HUES48 (cell line): ENCODE results near the gene SLC2A9.

Source experiments
- H3K27ac ChIP-seq: one replicate; pipeline ENCODE4 v1.7.0; 2013; ENCODE audit warnings: low read depth, low read length, inconsistent platforms
- H3K27me3 ChIP-seq: 2 replicates; pipeline ENCODE4 v1.6.1; 2013; ENCODE audit warnings: mild to moderate bottlenecking, low read length; ENCODE audit not compliant: control insufficient read depth, insufficient read depth
- H3K36me3 ChIP-seq: 2 replicates; pipeline ENCODE4 v1.6.1; 2013; ENCODE audit warnings: low read length; ENCODE audit not compliant: control insufficient read depth, insufficient read depth
- H3K4me1 ChIP-seq: 2 replicates; pipeline ENCODE4 v1.6.1; 2013; ENCODE audit warnings: mild to moderate bottlenecking, low read length; ENCODE audit not compliant: control insufficient read depth, insufficient read depth
- H3K4me3 ChIP-seq: 2 replicates; pipeline ENCODE4 v1.5.1; 2013; ENCODE audit warnings: mild to moderate bottlenecking, low read depth, low read length
- H3K9ac ChIP-seq: 2 replicates; pipeline ENCODE4 v1.6.1; 2013; ENCODE audit warnings: mild to moderate bottlenecking, low read depth, low read length, moderate library complexity
- H3K9me3 ChIP-seq: 2 replicates; pipeline ENCODE4 v1.6.1; 2013; ENCODE audit warnings: low read length; ENCODE audit not compliant: control insufficient read depth, insufficient read depth

The SLC2A9 gene

GRCh38 chr4:10041036-10041435 lies 19.7 kb upstream of the SLC2A9 start:
- Histone ChIP-seq H3K36me3 (no peaks in the 10 kb centered on the region), H3K4me3 (no peak overlapping the region), H3K27ac (no peak overlapping the region), H3K9ac (no peak overlapping the region), H3K27me3 (no peaks in the 10 kb centered on the region), H3K4me1 (no peaks in the 10 kb centered on the region), H3K9me3 (0 out of 2 replicates have a peak, but pooled peaks cover 4% of the 10 kb centered on the region)

DNA sequence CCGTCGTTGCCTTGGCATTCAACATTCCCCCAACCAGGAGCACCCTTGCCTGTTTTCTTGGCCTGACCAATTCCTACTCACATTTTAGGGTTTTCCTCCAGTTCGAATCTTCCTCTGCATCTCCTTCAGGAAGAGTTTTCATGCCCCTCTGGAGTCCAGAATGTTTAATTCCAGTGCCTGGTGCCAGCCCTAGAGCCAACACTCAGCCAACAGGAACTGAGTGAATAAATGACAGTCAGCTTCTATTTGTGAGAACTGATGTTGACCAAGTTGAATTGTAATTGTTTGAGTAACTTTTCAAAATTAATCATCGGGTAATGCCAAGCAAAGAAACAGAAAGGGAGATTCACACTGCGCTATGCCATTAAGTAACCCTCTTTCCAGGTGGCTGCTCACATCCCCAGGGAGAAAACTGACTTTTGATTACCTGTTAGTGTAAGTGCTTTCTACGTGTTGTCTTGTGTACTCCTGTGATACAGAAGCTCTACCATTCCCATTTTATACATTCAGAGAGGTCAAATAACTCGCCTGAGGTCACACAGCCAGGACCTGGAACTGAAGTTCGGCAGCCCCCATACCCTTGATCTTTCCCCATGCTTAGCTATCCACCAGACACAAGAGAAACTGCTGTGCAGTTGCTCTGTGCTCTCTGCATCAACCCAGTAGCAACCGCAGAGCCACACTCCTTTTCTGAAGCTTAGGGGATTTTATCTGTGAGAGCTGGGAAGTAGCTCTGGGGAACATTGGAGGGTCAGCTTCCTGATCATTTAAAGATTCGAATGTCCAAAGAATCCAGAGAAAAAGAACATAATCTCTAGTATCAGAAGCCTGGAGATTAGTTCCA lies 19.0 kb upstream of the SLC2A9 start:
- H3K4me3 ChIP-seq, result no peak overlapping the region
- no peaks in the 10 kb centered on the region for H3K36me3 ChIP-seq
- H3K27ac ChIP-seq, result no peak overlapping the region
- no peaks in the 10 kb centered on the region for H3K4me1 ChIP-seq
- no peaks in the 10 kb centered on the region for H3K27me3 ChIP-seq
- H3K9ac ChIP-seq, result no peak overlapping the region
- 0 out of 2 replicates have a peak, but pooled peaks cover 4% of the 10 kb centered on the region for H3K9me3 ChIP-seq

DNA sequence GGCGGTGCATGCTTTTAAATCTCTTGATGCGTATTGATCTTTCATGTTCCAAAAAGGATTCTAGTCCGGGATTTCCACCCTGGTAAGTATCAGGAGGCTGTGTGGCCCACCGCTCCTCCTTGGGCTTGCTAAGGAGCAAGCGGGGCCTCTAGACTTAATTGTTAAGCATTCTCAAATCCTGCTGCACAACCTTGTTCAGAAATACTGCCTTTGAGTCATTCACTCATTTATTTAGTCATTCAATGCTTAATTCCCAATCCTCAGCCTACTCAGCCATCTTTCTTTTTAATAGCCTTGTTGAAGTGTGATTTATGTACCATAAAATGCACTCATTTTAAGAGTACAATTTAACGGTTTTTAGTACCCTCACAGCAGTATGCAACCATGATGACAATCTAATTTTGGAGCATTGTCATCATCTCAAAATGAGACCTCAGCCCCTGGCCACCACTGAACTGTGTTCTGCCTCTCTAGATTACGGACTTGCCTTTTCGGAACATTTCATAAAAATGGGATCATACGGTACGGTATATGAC lies 15.6 kb upstream of the SLC2A9 start:
- no peak overlapping the region for H3K4me3 ChIP-seq
- no peaks in the 10 kb centered on the region for H3K9me3 ChIP-seq
- H3K4me1 ChIP-seq, result peaks cover 4% of the 10 kb centered on the region
- no peak overlapping the region for H3K27ac ChIP-seq
- H3K9ac ChIP-seq, result no peak overlapping the region
- no peaks in the 10 kb centered on the region for H3K36me3 ChIP-seq
- H3K27me3 ChIP-seq, result no peaks in the 10 kb centered on the region

DNA sequence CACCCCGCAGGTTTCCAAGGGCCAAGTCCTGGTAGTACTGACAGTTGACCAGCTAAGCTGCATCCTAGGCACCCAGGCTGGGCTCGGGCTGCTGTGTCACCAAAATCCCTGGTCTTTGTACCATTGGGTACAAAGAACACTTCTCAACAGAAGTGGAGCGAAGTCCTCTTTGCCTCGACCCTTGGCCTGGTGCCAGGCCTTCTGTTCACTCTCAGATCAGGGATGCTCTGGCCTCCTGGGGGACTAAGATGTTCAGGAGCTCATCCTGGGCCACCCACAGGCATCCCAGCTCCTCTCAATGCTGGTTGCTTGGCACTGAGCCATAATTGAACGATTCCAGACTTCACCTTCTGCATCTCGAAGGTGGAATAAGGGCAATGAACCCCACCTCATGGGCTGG lies 13.8 kb upstream of the SLC2A9 start:
- Histone ChIP-seq H3K27me3 (no peaks in the 10 kb centered on the region), H3K27ac (no peak overlapping the region), H3K9ac (no peak overlapping the region), H3K9me3 (no peaks in the 10 kb centered on the region), H3K4me1 (peaks cover 9% of the 10 kb centered on the region), H3K36me3 (no peaks in the 10 kb centered on the region), H3K4me3 (no peak overlapping the region)

- Histone ChIP-seq H3K9me3 (no peaks in the 10 kb centered on the region), H3K4me1 (peaks cover 9% of the 10 kb centered on the region), H3K27ac (no peak overlapping the region), H3K4me3 (no peak overlapping the region), H3K27me3 (no peaks in the 10 kb centered on the region), H3K9ac (no peak overlapping the region), H3K36me3 (no peaks in the 10 kb centered on the region)
These were observed 13.4 kb upstream of the SLC2A9 start for GRCh38 chr4:10034612-10035104.

DNA sequence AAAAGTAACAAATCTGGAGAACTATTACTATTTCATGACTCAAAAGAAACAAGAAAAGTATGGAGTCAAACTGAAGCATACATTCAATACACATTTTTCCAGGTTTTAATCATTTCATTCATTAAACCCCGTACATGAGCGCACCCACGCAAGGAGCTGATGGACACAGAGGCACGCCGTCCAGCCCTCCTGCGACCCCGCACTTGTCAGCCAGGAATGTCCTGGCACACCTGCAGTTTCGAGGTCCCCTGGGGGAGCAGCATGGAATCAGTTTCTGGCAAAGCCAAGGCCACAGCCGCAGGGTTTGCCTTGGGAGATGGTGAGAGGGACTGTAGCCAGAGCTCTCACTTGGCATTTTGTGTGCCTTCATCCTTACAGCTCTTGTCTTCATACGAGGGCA lies 12.8 kb upstream of the SLC2A9 start:
- Histone ChIP-seq H3K36me3 (no peaks in the 10 kb centered on the region), H3K27ac (no peak overlapping the region), H3K27me3 (no peaks in the 10 kb centered on the region), H3K4me1 (peaks cover 9% of the 10 kb centered on the region), H3K9me3 (no peaks in the 10 kb centered on the region), H3K9ac (no peak overlapping the region), H3K4me3 (no peak overlapping the region)

DNA sequence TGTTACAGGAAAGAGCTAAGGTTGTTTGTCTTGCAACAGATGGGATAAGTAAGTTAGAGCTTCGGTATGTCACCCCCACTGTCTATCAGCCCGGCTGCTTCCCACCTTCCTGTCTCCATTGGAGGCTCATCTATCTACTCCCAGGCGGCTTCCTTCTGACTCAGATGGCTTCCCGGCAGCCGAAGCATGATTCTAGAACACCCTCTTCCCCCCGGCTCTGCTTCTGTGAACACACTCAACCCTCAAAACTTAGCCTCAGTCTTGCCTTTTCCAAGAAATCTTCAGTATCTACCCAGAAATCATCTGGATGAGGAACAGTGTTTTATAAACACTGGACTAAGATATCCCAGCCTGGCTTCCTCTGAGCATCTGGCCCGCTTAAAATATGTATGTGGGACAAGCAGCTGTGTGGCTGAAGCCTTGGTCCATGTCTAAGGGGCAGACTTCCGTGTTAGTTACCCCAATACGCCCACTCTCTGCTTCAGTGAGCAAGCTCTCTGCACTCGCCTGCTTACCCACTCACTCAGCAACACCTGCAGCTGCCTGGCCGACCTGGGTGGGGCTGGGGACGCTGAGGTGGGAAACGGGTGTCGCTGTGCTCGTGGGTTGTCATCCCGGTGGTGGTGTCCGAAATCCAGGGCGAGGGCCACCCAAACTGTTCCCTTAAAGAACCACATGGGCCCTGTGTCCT lies 12.0 kb upstream of the SLC2A9 start:
- Histone ChIP-seq H3K9me3 (no peaks in the 10 kb centered on the region), H3K4me1 (peaks cover 9% of the 10 kb centered on the region), H3K4me3 (no peak overlapping the region), H3K36me3 (no peaks in the 10 kb centered on the region), H3K9ac (no peak overlapping the region), H3K27ac (no peak overlapping the region), H3K27me3 (no peaks in the 10 kb centered on the region)

DNA sequence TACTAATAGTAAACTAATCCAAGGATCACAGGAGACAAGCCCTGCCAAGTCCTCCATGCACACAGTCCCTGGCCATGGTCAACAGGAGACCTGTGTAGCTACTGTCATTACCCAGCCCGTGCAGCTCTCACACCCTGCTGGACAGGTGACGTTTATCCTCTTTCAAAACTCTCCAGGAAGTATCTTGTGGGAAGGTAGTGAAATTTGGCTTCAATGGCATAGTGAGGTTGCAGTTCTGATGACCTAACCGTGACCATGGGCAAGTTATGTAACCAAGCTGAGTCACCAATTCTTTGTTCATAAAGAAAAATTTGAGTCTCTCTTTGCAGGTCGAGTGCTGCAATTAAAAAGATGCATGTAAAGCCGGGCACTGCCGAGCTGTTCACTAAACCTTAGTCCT lies 11.3 kb upstream of the SLC2A9 start:
- Histone ChIP-seq H3K27ac (no peak overlapping the region), H3K4me3 (no peak overlapping the region), H3K27me3 (no peaks in the 10 kb centered on the region), H3K36me3 (no peaks in the 10 kb centered on the region), H3K4me1 (peaks cover 9% of the 10 kb centered on the region), H3K9ac (no peak overlapping the region), H3K9me3 (no peaks in the 10 kb centered on the region)

DNA sequence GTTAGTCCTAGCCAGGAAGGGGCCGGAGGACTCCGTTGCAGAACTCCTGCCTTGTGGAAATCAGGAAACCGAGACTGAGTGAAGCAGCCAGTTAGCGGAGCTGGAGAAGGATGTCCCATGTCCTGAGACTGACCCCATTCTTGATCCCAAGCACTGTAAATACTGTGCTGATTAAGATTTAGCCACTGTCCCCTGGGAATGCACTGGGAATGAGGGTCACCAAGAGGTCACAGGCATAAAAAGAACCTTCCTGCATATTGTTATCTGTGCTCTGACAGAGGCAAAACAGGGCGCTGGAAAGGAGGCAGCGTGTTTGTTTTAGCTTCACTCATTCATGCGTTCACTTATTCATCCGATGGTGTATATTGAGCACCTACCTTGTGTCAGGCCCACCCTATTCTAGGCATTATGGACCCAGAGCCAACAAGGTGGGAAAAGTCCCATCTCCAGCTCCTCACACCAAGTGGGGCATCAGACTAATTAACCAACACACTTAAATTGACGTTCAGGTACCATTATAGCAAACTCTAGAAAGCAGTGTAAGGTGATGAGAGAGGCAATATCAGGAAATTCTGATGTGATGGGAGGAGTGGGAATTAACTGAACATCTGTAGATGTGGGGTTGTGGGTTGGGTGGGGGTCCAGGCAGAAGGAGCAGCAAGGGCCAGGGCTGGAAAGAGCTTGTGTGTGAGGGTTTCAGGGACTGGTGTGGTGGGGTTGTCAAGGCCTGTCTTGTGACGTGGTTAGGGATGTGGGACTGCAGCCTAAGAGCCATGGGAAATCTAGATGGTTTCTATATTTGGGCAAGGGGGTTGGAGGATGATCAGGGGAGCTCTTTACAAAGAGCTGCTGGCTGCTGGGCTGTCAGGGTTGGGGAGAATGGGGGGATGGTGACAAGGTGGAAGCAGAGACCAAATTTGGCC lies 10.6 kb upstream of the SLC2A9 start:
- Histone ChIP-seq H3K4me1 (peaks cover 9% of the 10 kb centered on the region), H3K9me3 (no peaks in the 10 kb centered on the region), H3K27me3 (no peaks in the 10 kb centered on the region), H3K9ac (no peak overlapping the region), H3K27ac (no peak overlapping the region), H3K4me3 (no peak overlapping the region), H3K36me3 (no peaks in the 10 kb centered on the region)

- Histone ChIP-seq H3K9ac (no peak overlapping the region), H3K4me3 (no peak overlapping the region), H3K9me3 (no peaks in the 10 kb centered on the region), H3K4me1 (peaks cover 9% of the 10 kb centered on the region), H3K27me3 (no peaks in the 10 kb centered on the region), H3K36me3 (no peaks in the 10 kb centered on the region), H3K27ac (no peak overlapping the region)
These were observed 9.8 kb upstream of the SLC2A9 start for GRCh38 chr4:10030972-10031667.
